Activated CD4-positive, alpha-beta T cell treated with anti-CD3 and anti-CD28 coated beads, Interleukin-2, amount 50 U/mL, for 24 hours (primary cell): ENCODE measurements around the gene SYNGR4.
A peak's percentile ranks its signal among the peaks of the same experiment; 100 is the strongest.
"Not testable (repeated sequence)": the region's sequence is repeated elsewhere in the genome, so short reads cannot be mapped to it uniquely, and the experiment has no call there.

Experiments used
- DNase-seq, 2 donors: peaks; one replicate each; pipeline ENCODE4 v3.0.0-alpha.2; 2020; ENCODE audit warnings: low read depth in 1 of 2, low spot score in 1 of 2

SYNGR4 gene

DNA sequence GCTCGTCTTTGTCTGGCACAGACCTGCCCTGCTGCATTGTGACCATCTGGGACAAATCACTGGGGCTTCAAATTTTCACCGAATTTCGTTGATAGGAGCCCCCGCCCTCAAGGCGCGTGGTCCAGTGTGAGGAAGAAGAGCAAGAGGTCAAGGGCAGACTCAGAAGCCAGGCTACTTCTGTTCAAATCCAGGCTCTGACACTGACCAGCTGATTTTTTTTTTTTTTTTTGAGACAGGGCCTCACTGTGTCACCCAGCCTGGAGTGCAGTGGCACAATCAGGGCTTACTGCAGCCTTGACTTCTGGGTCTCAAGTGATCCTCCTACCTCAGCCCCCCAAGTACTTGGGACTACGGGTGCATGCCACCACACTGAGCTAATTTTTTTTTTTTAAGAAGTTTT is 7.2 kb downstream of the SYNGR4 start:
- no peak for DNase-seq

DNA sequence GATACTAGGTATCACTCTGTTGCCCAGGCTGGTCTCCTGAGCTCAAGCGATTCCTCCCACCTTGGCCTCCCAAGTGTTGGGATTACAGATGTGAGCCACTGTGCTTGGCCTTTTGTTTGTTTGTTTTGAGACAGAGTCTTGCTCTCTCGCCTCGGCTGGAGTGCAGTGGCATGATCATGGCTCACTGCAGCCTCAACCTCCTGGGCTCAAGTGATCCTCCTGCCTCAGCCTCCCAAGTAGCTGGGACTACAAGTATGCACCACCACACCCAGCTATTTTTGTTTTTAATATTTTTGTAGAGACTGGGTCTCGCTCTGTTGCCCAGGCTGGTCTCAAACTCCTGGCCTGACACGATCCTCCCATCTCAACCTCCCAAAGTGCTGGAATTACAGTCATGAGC is 7.6 kb downstream of the SYNGR4 start:
- not testable (repeated sequence) for DNase-seq

DNA sequence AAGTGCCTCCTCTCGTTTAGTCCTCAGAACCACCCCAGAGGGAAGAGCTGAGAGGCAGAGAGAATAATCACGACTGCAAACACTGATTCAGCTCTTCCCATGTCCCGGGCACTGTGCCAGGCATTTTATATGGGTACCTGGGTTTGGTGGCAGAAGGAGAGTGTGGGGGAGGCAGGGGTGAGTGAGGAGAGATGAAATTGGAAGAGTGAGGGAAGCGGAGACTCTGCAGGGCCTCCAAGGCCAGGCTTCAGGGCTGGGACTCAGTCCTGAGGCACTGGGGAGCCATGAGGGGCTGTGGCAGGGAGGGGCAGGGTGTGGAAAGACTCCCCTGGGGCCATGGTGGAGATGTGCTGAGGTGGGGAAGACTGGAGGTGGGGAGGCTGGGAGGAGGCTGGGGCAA is 8.7 kb downstream of the SYNGR4 start:
- no peak for DNase-seq

DNA sequence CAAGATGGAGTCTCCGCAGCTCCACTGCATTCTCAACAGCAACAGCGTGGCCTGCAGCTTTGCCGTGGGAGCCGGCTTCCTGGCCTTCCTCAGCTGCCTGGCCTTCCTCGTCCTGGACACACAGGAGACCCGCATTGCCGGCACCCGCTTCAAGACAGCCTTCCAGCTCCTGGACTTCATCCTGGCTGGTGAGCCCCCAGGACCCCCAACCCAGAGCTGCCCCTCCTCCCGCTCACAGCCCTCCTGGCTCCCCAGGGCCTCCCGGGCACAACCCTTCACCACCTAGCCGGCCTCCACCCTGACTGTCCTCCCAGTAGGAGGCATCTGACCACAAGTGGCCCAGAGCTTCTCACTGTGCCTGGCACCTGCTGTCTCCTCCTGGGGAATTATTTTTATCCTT is 9.4 kb downstream of the SYNGR4 start:
- no peak for DNase-seq

DNA sequence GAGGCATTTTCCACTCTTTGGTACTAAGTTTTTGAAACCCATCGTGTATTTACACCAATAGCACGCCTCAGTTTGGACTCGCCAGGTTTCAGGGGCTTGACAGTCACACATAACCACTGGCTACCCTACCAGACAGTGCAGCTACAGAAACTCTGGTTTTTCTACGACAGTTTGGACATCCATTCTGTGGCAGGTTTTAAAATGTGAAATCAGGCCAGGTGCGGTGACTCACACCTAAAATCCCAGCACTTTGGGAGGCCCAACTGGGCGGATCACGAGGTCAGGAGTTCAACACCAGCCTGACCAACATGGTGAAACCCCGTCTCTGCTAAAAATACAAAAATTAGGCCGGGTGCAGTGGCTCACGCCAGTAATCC is 14.0 kb downstream of the SYNGR4 start:
- no peak for DNase-seq

DNA sequence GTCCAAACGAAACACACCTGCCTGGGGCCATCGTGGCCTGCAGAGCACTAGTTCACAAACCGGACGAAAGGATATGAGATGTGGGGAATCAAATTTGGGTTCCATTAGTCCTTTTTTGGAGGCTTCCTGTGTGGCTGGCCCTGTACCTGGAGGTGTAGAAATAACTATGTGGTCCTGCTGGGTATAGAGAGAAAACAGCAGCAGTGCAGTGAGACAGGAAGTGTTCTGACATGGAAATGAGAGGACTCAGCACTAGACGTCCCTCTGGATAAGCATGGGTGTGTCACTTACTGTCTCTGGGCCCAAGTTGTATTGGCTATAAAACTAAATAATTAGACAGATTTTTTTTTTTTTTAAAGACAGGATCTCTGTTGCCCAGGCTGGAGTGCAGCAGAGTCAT is 14.9 kb downstream of the SYNGR4 start:
- DNase-seq: no peak

DNA sequence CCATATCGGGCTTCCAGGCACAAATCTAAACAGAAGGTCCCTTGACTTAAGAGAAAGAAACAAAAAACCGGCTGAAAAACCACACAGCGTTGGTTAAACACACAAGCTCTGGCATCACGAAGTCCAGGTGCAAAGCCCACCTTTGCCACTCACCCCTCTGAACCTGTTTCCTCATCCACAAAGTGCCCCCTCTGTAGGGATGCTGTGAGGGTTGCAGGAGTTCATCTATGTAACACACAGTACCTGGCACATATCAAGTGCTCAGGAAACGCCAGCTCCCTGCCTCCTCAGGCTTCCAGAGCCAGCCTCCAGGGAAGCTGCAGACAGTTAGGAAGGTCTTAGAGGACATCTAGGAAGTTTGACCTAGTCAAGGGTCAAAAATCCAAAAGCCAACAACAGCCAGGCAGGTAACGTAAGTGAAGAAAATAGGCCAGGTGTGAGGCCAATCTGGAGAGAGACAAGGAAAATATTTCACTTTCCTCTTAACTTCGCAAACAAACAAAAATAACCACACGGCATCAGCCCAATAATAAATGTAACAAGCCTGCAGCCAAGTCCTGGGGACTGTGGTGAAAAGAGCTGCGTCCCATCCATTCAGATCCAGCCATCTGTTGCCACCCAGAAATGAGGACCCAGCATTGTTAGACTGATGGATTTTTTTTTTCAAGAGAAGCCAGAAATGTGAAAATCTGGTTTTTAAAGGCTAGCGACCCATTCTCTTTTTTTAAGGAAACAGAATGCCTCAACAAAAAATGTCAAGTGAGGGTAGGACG is 17.2 kb downstream of the SYNGR4 start:
- DNase-seq: no peak

DNA sequence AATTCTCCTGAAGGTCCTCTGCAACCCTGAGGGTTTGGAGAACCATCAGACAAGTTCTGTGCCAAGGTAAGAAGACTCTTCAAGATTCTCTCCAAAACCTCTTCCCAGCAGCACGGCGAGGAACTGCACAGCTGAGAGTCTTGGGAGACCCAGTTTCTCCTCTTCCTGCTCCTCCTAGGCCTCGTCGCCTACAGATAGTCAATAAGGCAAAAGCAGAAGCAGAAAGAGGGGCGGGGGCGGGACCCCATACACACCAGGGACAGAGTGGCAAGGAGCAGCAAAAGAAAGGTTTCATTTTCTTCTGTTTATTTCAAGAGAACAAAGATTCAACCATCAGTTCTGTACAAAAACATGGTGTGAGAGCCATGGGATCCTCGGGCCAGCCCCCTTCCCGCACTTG is 18.1 kb downstream of the SYNGR4 start:
- no peak for DNase-seq

DNA sequence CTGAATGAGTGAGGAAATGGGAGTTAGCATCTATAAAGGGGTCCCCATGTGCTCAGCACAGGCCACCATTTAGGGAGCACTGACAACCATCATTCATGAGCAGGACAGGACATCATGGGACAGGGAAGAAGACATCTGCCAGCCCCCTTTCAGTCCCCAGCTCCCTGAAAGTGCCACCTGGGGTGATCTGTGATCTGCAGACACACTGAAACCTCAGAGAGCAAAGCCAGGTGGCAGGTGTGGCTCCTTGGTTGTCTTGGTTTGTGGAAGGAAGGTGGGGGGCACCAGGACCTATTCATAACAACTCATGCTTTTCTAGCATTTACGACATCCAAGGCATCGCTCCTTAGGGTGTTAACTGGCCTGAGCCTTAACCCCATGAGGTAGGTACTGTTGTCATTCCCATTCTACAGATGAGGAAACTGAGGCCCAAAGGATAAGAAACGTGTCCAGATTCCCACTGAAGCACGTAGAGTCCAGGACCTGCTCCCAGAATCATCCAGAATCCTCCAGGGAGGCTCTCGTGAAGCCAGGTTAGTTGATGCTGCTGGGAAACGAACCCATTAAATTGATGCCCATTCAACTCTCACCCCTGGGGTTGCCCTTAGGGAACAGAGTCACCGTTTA is 21.4 kb downstream of the SYNGR4 start:
- DNase-seq: no peak

DNA sequence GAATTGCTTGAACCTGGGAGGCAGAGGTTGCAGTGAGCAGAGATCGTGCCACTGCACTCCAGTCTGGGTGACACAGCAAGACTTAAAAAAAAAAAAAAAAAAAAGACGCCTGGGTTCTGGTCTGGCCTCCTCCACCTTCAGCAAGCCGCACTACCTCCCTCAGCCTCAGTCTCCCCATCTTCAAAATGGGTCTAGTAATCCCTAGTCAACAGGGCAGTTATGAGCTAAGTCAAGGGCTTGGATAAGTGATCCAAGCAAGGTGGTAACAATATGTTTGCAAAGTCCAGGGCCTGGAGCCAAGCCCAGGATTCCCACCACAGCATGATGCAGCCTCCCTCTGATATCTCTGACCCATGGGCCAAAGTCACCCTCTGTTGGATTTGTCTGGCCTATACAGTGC is 22.8 kb downstream of the SYNGR4 start:
- no peak for DNase-seq

DNA sequence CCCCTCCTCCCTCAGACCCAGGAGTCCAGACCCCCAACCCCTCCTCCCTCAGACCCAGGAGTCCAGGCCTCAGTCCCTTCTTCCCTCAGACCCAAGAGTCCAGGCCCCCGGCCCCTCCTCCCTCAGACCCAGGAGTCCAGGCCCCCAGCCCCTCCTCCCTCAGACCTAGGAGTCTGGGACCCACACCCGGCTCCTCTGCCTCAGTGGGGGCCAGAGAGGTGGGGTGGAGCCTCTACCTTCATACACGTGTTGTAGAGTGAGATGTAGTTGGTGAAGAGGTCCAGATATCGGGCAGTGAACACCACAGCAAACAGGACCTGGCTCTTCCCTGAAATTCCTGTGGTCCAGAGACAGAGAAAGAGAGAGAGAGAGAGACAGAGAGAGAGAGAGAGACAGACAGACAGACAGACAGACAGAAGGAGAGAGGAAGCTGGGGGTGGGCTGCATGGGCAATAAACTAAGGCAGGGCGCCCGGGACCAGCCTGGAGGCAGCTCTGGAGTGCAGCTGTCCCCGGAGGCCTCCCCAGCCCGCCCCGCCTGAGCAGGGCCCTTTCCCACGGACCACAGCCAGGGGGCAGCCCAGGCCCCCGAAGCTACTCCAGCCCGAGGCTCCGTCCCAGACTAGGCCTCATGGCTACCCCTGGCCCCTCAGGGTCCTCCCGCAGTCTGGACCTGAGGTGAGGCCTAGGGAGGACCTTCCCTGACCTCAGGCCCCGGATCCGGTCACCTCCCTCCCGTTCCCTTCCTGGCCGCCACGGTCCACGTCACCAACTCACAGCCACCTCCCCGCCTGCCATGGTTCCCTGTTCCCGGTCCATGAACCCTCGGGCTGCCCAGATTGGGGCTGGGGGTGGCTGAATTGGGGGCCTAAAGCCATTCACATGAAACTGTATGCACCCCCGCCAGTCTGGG is 26.3 kb downstream of the SYNGR4 start:
- peak; percentile 36 to 46 for DNase-seq

DNA sequence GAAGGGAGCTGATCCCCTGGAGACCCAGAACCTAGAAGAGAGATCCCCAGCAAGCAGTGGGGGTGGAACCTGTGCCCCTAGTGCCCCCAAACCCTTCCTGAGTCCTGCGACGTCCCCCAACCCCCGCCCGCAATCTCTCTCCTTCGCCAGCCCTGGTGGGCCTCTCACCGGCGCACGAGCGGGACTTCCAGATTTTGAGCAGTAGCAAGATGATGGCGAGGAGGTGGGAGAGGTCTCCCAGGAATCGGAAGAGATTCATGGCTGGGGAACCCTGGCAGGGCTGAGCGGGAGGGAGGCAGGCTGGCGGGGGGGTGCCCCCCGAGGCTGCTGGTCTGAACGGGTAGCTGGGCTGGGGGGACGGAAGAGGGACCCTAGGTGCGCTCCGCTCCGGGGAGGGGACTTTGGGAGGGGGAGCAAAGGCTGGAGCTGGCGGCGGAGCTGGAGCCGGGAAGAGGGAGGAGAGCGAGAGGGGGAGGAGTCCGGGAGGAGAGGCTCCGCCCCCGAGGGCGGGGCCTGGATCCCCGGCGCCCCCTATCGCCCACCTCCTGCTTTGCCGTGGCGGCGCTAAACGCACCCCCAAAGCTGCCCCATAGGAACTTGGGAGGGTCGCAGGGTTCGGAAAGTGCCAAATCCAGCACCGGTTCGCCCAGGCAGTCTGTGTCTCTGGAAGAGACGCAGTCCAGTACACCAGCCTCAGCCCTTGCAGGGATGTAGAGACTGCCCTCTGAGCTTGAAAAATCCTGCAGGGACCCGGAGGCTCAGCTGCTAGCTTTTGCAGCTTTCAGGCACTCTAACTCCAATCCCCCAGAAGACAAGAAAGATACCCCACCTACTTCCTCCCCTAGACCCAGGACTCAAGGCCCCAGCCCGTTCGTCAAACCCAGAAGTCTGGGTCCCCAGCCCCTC is 27.2 kb downstream of the SYNGR4 start, which contains the start of gene KDELR1:
TSS of gene KDELR1 (minus strand) at position 452 of the 906 bp plus-strand sequence. CDS start at position 259, 193 bp downstream.
- peak; percentile 47 to 59 for DNase-seq

DNA sequence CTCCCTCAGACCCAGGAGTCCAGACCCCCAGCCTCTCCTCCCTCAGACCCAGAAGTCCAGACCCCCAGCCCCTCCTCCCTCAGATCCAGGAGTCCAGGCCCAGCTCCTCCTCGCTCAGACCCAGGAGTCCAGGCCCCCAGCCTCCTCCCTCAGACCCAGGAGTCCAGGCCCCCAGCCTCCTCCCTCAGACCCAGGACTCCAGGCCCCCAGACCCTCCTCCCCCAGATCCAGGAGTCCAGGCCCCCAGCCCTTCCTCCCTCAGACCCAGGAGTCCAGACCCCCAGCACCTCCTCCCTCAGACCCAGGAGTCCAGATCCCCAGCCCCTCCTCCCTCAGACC is 27.8 kb downstream of the SYNGR4 start:
- not testable (repeated sequence) for DNase-seq

DNA sequence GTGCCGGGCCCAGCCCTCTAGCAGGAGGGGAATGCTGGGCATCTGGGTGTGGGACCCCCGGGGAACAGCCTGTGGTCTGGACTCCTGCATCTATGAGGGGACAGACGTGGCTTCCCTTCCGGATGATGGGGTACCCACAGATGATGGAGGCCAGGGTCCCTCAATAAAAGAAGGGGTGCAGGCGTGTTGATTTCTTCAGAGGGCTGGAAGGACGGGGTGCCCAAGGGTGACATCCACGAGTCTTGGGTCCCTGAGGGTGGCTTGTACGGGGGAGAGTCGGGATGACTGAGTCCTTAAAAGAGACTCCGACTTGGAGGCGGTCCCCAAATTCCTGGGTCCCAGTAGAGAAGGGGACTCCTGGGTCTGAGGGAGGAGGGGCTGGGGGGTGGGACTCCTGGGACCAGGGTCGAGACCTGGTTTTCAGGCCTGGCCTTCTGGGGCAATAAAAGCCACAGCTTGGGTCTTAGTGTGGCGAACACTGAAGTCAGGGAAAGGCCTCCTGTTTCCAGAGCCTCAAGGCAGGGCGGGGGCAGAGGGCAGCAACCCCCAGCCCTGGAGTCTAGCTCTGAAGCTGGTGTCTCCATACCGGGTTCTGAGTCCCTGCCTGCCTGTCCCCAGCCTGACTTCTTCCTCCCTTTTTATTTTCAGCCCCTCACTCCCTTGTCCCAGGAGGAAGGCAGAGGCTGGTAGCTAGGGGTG is 28.8 kb downstream of the SYNGR4 start:
- no peak for DNase-seq

DNA sequence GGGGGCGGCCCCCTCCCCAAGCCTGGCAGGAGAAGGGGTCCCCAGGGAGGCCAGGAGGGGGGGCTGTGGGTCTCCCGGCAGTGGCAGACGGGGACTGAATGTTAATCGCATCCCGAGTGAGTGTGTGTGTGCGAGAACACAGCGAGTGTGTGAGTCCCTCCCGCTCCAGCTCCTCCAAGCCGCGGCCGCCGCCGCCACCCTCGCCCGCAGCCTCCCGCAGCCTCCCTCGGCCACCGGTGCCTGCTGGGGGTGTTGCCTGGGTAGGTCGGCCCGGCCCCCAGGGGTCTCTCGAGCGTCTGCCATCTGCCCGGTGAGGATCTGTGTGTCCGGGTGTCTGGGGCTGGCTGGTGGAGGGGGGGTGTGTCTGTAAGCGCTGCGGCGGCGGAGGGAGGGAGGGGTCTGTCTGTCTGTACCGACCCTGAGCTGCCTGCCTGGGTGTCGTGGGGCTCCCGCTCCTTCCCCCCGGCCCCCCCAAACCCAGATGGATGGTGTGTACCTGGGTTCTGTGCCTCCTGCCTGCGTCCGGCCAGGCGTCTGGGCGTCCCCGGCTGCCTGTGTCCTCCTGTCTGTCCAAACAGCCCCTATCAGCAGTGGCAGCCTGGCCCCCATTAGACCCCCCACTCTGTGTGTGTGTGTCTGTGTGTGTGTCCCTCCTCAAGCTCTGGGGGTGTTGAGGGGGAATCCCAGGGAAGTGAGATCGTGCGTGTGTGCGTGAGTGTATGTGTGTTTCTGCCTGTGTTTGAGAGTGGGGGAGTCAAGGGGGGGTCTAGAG is 29.6 kb downstream of the SYNGR4 start, which contains the start of gene GRIN2D:
TSS of gene GRIN2D (plus strand) at position 110 of the 772 bp plus-strand sequence. CDS start 4,725 bp downstream, outside the sequence.
- no peak for DNase-seq

DNA sequence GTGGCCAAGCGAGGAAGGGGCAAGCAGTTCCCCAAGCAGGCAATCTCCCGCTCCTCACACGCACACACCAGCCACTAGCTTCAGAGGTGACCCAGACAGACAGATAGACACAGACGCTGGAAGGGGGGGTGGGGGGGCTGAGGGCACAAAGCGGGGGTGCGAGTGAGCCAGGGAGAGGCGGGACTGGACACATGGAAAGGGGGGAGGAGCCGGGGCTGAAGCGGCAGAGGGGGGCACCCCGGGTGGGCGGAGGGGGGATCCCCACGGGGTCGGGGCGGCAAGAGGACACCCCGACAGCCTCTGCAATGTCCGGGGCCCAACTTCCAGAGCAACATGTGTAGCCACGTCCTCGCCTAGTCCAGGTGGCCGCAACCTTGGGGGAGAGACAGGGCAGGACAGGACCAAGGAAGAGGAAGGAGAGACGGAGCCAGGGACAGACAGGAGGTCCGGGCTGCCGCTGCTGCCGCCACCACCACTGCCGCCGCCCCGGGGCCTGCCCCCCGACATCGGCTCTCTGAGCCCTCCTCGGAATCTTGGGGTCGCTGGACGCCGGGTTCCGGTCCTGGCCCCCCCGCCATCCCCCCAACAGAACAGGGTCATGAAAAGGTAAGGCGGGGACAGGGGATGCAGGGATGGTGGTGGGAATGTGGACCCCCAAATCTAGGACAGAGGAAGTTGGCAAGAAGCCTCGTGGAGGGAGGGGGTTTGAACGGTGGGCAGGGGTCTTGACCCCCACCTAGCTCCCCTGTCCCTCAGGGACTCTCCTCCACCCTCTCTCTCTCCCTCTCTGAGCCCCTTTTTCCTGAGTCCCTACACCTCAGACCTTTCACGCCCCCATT is 30.4 kb downstream of the SYNGR4 start:
- no peak for DNase-seq

DNA sequence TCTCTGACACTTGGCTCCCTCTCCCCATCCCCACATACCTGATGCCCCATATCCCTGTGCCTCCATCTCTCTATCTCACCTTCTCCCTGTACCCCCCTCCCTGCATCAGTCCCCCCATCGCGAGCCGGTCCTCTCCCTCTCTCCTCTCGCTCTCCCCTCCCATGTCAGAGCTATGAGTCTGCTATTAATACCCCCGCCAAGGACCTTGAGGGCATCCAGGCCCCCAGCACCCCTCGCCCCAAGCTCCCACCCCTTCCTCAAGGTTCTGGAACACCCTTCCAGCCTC is 30.9 kb downstream of the SYNGR4 start:
- DNase-seq: no peak

DNA sequence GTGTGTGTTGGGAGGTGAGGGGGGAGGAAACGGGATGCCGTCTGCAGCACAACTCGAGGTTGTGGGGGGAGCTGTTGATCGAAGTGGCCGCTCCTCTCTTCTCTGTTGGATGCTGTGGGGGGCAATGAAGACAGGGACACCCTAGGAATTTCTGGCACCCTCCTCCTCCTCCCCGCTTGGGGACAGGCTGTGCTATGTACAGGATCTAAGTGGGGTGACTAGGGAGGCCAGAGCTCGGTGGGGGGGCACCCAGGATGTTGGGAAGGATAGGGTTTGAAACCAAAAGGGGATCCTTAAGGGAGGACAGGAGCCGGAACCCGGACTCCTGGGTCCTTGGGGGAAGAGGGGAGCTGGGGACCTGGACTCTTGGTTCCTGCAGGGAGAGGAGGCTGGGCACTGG is 31.3 kb downstream of the SYNGR4 start:
- no peak for DNase-seq
